ENCODE measurements around the gene AIFM2.
"Not testable (repeated sequence)": the region's sequence is repeated elsewhere in the genome, so short reads cannot be mapped to it uniquely, and the experiment has no call there.

AIFM2 gene

DNA sequence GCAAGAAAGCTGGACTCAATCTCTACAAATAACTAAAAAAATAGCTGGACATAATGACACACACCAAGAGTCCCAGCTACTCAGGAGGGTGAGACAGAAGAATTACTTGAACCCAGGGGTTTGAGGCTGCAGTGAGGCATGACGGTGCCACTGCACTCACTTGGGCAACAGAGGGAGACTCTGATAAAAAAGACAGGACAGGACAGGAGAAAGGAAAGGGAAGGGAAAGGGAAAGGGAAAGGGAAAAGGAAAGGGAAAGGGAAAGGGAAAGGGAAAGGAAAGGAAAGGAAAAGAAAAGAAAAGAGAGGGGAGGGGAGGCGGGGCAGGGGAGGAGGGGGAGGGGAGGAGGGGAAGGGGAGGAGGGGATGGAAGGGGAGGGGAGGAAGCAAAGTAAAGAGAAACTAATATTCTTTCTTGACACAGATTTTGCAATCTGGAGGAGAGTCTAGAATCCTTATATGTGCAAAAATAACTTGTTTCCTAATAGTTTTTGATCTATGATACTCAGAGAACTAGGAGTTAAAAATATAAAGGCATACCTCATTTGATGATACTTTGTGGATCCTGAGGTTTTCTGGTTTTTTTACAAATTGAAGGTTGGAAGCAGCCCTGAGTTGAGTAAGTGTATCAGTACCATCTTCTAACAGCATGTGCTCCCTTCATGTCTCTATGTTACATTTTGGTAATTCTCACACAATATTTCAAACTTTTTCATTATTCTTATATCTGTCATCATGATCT is 29.7 kb upstream of the AIFM2 start:
- no peak overlapping the region for H3K4me3 ChIP-seq (ENCODE audit: control insufficient read depth, low read depth, low read length)

DNA sequence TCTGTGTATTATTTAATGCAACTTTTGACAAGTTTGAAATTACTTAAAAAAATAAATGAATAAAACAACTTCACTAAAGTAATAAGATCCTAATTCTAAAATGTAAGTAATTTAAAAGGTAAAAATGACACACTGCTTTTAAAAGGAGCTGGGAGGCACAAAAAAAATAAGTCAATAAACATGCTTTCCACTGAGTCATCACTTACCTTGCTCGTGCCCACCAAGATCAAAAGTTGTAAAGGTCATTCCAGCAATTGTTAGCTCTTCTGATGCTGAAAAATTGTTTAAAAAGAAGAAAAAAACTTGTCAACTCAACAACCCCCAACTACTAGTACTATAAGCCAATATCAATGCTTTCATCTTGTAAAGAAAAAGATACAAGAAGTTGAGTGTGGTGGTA is 28.2 kb upstream of the AIFM2 start:
- no peak for DNase-seq (ENCODE audit: low read depth)
- no peak overlapping the region for H3K4me3 ChIP-seq (ENCODE audit: control insufficient read depth, low read depth, low read length)
- TF ChIP-seq, protein P1, sequence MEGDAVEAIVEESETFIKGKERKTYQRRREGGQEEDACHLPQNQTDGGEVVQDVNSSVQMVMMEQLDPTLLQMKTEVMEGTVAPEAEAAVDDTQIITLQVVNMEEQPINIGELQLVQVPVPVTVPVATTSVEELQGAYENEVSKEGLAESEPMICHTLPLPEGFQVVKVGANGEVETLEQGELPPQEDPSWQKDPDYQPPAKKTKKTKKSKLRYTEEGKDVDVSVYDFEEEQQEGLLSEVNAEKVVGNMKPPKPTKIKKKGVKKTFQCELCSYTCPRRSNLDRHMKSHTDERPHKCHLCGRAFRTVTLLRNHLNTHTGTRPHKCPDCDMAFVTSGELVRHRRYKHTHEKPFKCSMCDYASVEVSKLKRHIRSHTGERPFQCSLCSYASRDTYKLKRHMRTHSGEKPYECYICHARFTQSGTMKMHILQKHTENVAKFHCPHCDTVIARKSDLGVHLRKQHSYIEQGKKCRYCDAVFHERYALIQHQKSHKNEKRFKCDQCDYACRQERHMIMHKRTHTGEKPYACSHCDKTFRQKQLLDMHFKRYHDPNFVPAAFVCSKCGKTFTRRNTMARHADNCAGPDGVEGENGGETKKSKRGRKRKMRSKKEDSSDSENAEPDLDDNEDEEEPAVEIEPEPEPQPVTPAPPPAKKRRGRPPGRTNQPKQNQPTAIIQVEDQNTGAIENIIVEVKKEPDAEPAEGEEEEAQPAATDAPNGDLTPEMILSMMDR (IDR thresholded peaks at IDR 0.05; ENCODE audit: control insufficient read depth, insufficient read depth, low read depth, low read length, missing control alignments) = no peak

More for the DNA sequence above, 29.7 kb upstream of the AIFM2 start:
- no peak for DNase-seq (ENCODE audit: low read depth)
- TF ChIP-seq, protein P1 (IDR thresholded peaks at IDR 0.05; ENCODE audit: control insufficient read depth, insufficient read depth, low read depth, low read length, missing control alignments) = no peak

DNA sequence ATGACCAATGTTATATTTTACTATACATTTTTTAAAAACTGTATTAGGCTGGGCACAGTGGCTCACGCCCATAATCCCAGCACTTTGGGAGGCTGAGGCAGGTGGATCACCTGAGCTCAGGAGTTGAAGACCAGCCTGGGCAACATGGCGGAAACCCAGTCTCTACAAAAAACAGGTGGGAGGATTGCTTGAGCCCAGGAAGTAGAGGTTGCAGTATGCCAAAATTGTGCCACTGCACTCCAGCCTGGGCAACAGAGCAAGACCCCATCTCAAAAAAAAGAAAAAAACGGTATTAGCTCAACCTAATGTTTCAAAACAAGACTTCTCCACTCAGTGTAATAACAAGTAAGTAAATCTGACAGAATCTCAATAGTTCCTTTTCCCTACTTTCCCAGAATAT is 26.7 kb upstream of the AIFM2 start:
- not testable (repeated sequence) for H3K4me3 ChIP-seq (ENCODE audit: control insufficient read depth, low read depth, low read length); DNase-seq (ENCODE audit: low read depth)

DNA sequence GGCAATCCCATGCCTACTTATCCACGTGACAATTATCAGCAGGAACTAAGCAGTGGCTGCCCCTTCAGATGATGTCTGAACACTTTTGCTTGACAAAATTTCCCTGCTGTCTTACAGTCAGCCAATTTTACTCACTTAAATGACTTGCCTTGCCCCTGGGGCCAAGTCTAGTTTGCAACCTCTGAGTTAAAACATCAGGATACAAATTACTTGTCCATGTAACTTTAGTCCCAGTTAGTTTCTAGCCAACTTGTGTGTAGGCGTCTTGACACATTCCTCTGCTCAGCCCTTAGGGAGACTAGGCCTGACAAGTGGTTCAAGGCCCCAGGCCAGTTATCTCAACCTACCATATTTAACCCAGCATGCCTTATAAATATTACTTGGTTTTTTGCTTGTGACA is 25.5 kb upstream of the AIFM2 start:
- DNase-seq (ENCODE audit: low read depth) = no peak
- H3K4me3 ChIP-seq (ENCODE audit: control insufficient read depth, low read depth, low read length) = no peak overlapping the region
- TF ChIP-seq, protein P1 (IDR thresholded peaks at IDR 0.05; ENCODE audit: control insufficient read depth, insufficient read depth, low read depth, low read length, missing control alignments) = no peak

DNA sequence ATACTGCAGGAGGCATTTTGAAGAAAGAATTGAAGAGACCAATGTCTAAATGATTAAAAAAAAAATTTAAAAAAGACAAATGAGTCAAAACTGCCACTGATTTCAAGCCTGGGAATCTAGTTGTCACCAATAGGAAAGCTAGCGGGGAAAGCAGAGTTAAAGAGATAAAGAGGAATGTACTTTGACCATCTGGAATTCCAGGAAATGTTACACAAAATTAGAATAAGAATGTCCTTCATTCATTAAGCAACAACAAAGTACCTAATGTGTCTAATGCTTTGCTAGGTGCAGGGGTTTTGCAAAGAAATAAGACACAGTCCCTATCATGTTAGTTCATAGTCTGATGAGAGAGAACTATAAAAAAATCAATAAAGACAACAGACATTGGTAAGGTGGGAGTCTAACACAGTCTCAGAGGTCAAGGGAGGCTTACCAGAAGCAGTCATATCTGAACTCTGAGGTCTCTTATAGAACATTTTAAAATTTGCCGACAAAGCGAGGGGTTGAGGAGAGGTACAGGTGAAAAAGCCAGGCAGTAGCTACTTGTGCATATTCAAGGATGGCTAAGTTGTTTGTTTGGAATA is 22.7 kb upstream of the AIFM2 start:
- no peak for DNase-seq (ENCODE audit: low read depth)

DNA sequence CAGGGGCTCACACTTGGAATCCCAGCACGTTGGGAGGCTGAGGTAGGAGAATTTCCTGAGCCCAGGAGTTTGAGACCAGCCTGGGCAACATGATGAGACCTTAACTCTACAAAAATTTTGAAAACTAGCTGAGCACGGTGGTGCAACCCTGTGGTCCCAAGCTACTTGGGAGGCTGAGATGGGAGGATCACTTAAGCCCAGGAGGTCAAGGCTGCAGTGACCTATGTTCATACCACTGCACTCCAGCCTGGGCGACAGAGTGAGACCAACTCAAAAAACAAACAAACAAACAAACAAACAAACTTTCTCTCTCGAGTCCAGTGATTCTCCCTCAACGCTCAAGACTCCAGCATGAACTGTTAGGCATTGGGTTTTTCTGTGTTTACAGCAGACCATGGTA is 15.9 kb upstream of the AIFM2 start:
- DNase-seq (ENCODE audit: low read depth) = no peak
- H3K4me3 ChIP-seq (ENCODE audit: control insufficient read depth, low read depth, low read length) = no peak overlapping the region
- TF ChIP-seq, protein P1 (IDR thresholded peaks at IDR 0.05; ENCODE audit: control insufficient read depth, insufficient read depth, low read depth, low read length, missing control alignments) = no peak

More for the DNA sequence above, 22.7 kb upstream of the AIFM2 start:
- no peak overlapping the region for H3K4me3 ChIP-seq (ENCODE audit: control insufficient read depth, low read depth, low read length)
- TF ChIP-seq, protein P1 (IDR thresholded peaks at IDR 0.05; ENCODE audit: control insufficient read depth, insufficient read depth, low read depth, low read length, missing control alignments) = no peak

DNA sequence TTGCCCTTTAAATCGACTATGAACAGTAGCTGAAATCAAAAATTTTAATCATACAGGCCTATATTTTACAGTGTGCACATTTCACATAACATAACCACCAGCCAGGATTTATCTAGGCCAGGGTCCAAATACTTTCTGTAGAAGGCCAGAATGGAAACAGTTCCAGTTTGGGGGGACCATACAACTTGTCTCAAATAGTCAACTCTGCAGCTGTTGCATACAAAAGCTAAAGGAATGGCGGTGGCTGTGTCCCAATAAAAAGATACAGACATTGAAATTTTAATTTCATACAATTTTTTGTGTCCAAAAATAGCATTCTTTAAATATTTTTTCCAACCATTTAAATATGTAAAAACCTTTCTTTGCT is 14.6 kb upstream of the AIFM2 start:
- H3K4me3 ChIP-seq (ENCODE audit: control insufficient read depth, low read depth, low read length) = no peak overlapping the region
- TF ChIP-seq, protein P1 (IDR thresholded peaks at IDR 0.05; ENCODE audit: control insufficient read depth, insufficient read depth, low read depth, low read length, missing control alignments) = no peak
- DNase-seq (ENCODE audit: low read depth) = no peak

All from AG09309 (cell line).